Esophagus muscularis mucosa (tissue), 3 donors: ENCODE measurements around the gene MYL3.

Experiments used
- POLR2A ChIP-seq: fragments of 450-650 bp; IDR thresholded peaks from one replicate; pipeline ENCODE4 v1.6.1; 2017; ENCODE audit warnings: antibody characterized with exemption, moderate library complexity, mild to moderate bottlenecking, low read depth
- POLR2AphosphoS5 ChIP-seq, 2 donors: sonication (generic); formaldehyde crosslinking; IDR thresholded peaks; one replicate each; pipeline ENCODE4 v1.6.1; 2017; ENCODE audit warnings: antibody characterized with exemption in 2 of 2
- TF ChIP-seq, protein P1 (sequence below), 3 experiments: fragments of 200-600 bp in 2 of 3; fragments of 450-650 bp in 1 of 3; sonication (generic) in 2 of 3; IDR thresholded peaks; one replicate each; pipeline ENCODE4 v1.5.1; 2017 to 2019; ENCODE audit warnings: antibody characterized with exemption in 3 of 3, mild to moderate bottlenecking in 2 of 3, moderate library complexity in 1 of 3

DNA sequence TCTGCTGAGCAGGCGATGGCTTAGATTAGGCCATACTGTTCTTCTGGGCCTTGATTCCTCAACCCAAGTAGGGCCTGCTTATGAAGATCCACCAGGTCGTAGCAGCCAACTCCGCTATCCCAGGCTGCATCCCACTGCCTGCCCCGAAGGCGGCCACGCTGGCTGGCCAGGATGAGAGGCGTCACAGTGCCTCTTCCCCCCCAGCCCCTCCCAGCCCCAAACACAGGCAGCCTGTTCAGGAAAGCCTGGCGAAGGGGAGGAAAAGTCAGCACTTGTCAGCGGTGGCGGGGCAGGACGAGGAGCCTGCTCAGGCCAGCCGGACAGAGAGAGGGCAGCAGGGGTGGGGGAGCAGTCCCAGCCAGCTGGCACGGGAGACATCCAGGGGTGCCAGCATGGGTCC, 25.5 kb upstream of the MYL3 start:
- TF ChIP-seq, protein P1, sequence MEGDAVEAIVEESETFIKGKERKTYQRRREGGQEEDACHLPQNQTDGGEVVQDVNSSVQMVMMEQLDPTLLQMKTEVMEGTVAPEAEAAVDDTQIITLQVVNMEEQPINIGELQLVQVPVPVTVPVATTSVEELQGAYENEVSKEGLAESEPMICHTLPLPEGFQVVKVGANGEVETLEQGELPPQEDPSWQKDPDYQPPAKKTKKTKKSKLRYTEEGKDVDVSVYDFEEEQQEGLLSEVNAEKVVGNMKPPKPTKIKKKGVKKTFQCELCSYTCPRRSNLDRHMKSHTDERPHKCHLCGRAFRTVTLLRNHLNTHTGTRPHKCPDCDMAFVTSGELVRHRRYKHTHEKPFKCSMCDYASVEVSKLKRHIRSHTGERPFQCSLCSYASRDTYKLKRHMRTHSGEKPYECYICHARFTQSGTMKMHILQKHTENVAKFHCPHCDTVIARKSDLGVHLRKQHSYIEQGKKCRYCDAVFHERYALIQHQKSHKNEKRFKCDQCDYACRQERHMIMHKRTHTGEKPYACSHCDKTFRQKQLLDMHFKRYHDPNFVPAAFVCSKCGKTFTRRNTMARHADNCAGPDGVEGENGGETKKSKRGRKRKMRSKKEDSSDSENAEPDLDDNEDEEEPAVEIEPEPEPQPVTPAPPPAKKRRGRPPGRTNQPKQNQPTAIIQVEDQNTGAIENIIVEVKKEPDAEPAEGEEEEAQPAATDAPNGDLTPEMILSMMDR (IDR thresholded peaks at IDR 0.05): no peak
- TF ChIP-seq POLR2A (no peak), POLR2AphosphoS5 (IDR thresholded peaks at IDR 0.05) (no peak)
